Body of pancreas (tissue), 4 donors: Measurements from ENCODE around the gene INKA1. TPM values are rescaled to one million over a fixed set of nuclear protein-coding genes. Genes with fewer than 3 reads are reported as not detected.

Source experiments
- ATAC-seq: fragments of 150-250 bp; one replicate; pipeline ENCODE4 v1.9.1; 2016
- DNase-seq, 4 donors: peaks; one replicate each; pipeline ENCODE4 v3.0.0-alpha.2; 2019
- H3K27ac ChIP-seq, 4 donors: fragments of 200-600 bp; sonication (generic); 1 replicate in 3 of 4; 2 replicates in 1 of 4; pipeline versions ENCODE4 v1.5.1 to v1.6.1; 2016 to 2019; ENCODE audit warnings: mild to moderate bottlenecking in 1 of 4, mixed read lengths in 1 of 4, moderate library complexity in 1 of 4
- H3K27me3 ChIP-seq, 2 donors: fragments of 200-600 bp; sonication (generic); one replicate each; pipeline ENCODE4 v1.6.0; 2016; ENCODE audit warnings: mild to moderate bottlenecking in 1 of 2
- H3K36me3 ChIP-seq, 2 donors: fragments of 200-600 bp; sonication (generic); replicated peaks in 1 of 2; 2 replicates each; pipeline ENCODE4 v1.5.1; 2016; ENCODE audit warnings: low read depth in 2 of 2; ENCODE audit not compliant: insufficient read depth in 1 of 2
- H3K4me1 ChIP-seq: fragments of 200-600 bp; sonication (generic); one replicate; pipeline ENCODE4 v1.6.0; 2016
- H3K4me3 ChIP-seq, 2 donors: fragments of 200-600 bp; sonication (generic); 1 replicate in 1 of 2; 2 replicates in 1 of 2; pipeline ENCODE4 v1.5.1; 2016 to 2019
- H3K9me3 ChIP-seq, 3 donors: fragments of 200-600 bp; sonication (generic); 1 replicate in 2 of 3; 2 replicates in 1 of 3; pipeline ENCODE4 v1.5.1; 2016
- CTCF ChIP-seq, 7 experiments: fragments of 450-650 bp in 4 of 7; fragments of 200-600 bp in 3 of 7; sonication (generic) in 3 of 7; IDR thresholded peaks; one replicate each; pipeline ENCODE4 v1.5.1; 2016 to 2019; ENCODE audit warnings: antibody characterized with exemption in 7 of 7
- POLR2A ChIP-seq, 3 donors: fragments of 450-650 bp; IDR thresholded peaks; one replicate each; pipeline ENCODE4 v1.6.1; 2016; ENCODE audit warnings: antibody characterized with exemption in 3 of 3, mild to moderate bottlenecking in 2 of 3
- WGBS, 2 donors: methylation state at CpG; one replicate each; pipeline ENCODE4 v1.1.5; 2017; 5-methylcytosine and 5-hydroxymethylcytosine counted together
- intact Hi-C: fragments of 100-400 bp; cut with DNase I; formaldehyde crosslinking; loops from one replicate; pipeline ENCODE4 v1.15.1; 2023
- total RNA-seq, 2 donors: library from RNA; depleted of rRNA; stranded (reverse); fragments of >200 nt; gene quantifications; one replicate each; pipeline ENCODE4 v1.1.0, GENCODE V29; 2016

The INKA1 gene
- total RNA-seq, 2 donors from 2014 or later: 2.6 TPM; not detected in 1

GRCh38 chr3:49786357-49787181 is 16.5 kb upstream of the INKA1 start, which contains the start of gene IP6K1:
TSS of gene IP6K1 (minus strand) at chr3:49786542. CDS start at chr3:49748040, 38,502 bp downstream.
- peak; percentile 100 for DNase-seq
- Histone ChIP-seq H3K9me3 (no peaks in the 10 kb centered on the region), H3K36me3 (peaks cover 0 to under 1% of the 10 kb centered on the region in 2 donors), H3K4me1 (peaks cover 41% of the 10 kb centered on the region), H3K4me3 (peak within 1 kb of the TSS; percentile 94 to 99), H3K27ac (peak within 1 kb of the TSS; percentile 88 to 99 (median 96)), H3K27me3 (no peaks in the 10 kb centered on the region)
- ATAC-seq: peak; percentile 99
- WGBS, 2 donors: 0 to 3% methylated on average over 12 to 46 of the region's 55 CpGs
- peak; percentile 72 to 91 (median 89) for TF ChIP-seq POLR2A (IDR thresholded peaks at IDR 0.05)
- TF ChIP-seq CTCF (IDR thresholded peaks at IDR 0.05): peak in 1 of 7 experiments; percentile 1
- intact Hi-C loops: no loop called here

GRCh38 chr3:49787182-49787464 is 15.9 kb upstream of the INKA1 start:
- peaks cover 40% of the 10 kb centered on the region for H3K4me1 ChIP-seq
- 79 to 84% methylated on average over 3 of the region's 3 CpGs for WGBS, 2 donors
- intact Hi-C loops: no loop called here
- ATAC-seq (no peak), DNase-seq (no peak)
- no peaks in the 10 kb centered on the region for H3K9me3 ChIP-seq
- H3K36me3 ChIP-seq: no peaks in the 10 kb centered on the region
- no peak for TF ChIP-seq CTCF (IDR thresholded peaks at IDR 0.05)
- no peak for TF ChIP-seq POLR2A (IDR thresholded peaks at IDR 0.05)
- H3K27me3 ChIP-seq: no peaks in the 10 kb centered on the region
- H3K27ac ChIP-seq: peak overlapping the region; percentile 88 to 99 (median 96)
- no peak overlapping the region for H3K4me3 ChIP-seq

GRCh38 chr3:49787536-49787935 is 15.5 kb upstream of the INKA1 start:
- no peak overlapping the region for H3K4me3 ChIP-seq
- H3K27ac ChIP-seq: peak overlapping the region in 1 of 4 donors; percentile 98
- H3K4me1 ChIP-seq: peaks cover 36% of the 10 kb centered on the region
- H3K9me3 ChIP-seq: no peaks in the 10 kb centered on the region
- no peak for ATAC-seq
- H3K27me3 ChIP-seq: no peaks in the 10 kb centered on the region
- DNase-seq: no peak
- no peaks in the 10 kb centered on the region for H3K36me3 ChIP-seq
- intact Hi-C loops: no loop called here
- TF ChIP-seq POLR2A (IDR thresholded peaks at IDR 0.05): no peak
- TF ChIP-seq CTCF (IDR thresholded peaks at IDR 0.05): no peak
- WGBS, 2 donors: 81 to 87% methylated on average over 5 of the region's 5 CpGs

- H3K36me3 ChIP-seq: no peaks in the 10 kb centered on the region
- DNase-seq: no peak
- no peak for ATAC-seq
- TF ChIP-seq CTCF (IDR thresholded peaks at IDR 0.05): no peak
- intact Hi-C loops: no loop called here
- H3K27ac ChIP-seq: no peak overlapping the region
- H3K4me3 ChIP-seq: no peak overlapping the region
- H3K9me3 ChIP-seq: no peaks in the 10 kb centered on the region
- 88 to 100% methylated on average over 2 of the region's 2 CpGs for WGBS, 2 donors
- H3K4me1 ChIP-seq: peaks cover 33% of the 10 kb centered on the region
- H3K27me3 ChIP-seq: no peaks in the 10 kb centered on the region
Observed at GRCh38 chr3:49788056-49788455, 15.0 kb upstream of the INKA1 start.
